Gastrocnemius medialis (tissue), 4 donors: ENCODE measurements around the gene TMEFF1.

Experiments
- CTCF ChIP-seq, 5 experiments: fragments of 450-650 bp in 3 of 5; fragments of 200-600 bp in 2 of 5; sonication (generic) in 2 of 5; IDR thresholded peaks in 4 of 5; conservative IDR thresholded peaks in 1 of 5; 1 replicate in 4 of 5; 2 replicates in 1 of 5; pipeline ENCODE4 v1.5.1; 2016 to 2019; ENCODE audit warnings: antibody characterized with exemption in 5 of 5, mild to moderate bottlenecking in 3 of 5, moderate library complexity in 3 of 5
- POLR2A ChIP-seq, 2 donors: fragments of 450-650 bp; IDR thresholded peaks; one replicate each; pipeline ENCODE4 v1.6.1; 2017; ENCODE audit warnings: antibody characterized with exemption in 2 of 2, mild to moderate bottlenecking in 2 of 2, moderate library complexity in 2 of 2

GRCh38 chr9:100465761-100466160 lies 7.2 kb upstream of the TMEFF1 start:
- TF ChIP-seq CTCF (IDR thresholded peaks at IDR 0.05 in 4 of 5, conservative IDR thresholded peaks at IDR 0.05 in 1 of 5) (no peak), POLR2A (IDR thresholded peaks at IDR 0.05) (no peak)
